Thoracic aorta (tissue), 2 donors: ENCODE measurements around the gene BAZ2A. TPM values are rescaled to one million over a fixed set of nuclear protein-coding genes. Genes with fewer than 3 reads are reported as not detected.

ENCODE experiments used
- ATAC-seq: fragments of 150-250 bp; one replicate; pipeline ENCODE4 v1.8.0; 2017; ENCODE audit warnings: low read depth; ENCODE audit not compliant: insufficient number of reproducible peaks, low FRiP score
- DNase-seq: peaks from one replicate; pipeline ENCODE4 v3.0.0-alpha.2; 2020; ENCODE audit warnings: low spot score
- H3K27ac ChIP-seq, 2 donors: fragments of 200-600 bp; sonication (generic); 1 replicate in 1 of 2; 2 replicates in 1 of 2; pipeline ENCODE4 v1.5.1; 2016; ENCODE audit warnings: mild to moderate bottlenecking in 2 of 2, moderate library complexity in 2 of 2
- H3K27me3 ChIP-seq: fragments of 200-600 bp; sonication (generic); replicated peaks from 2 replicates; pipeline ENCODE4 v1.6.0; 2016; ENCODE audit warnings: mild to moderate bottlenecking; ENCODE audit not compliant: insufficient read depth
- H3K36me3 ChIP-seq: fragments of 200-600 bp; sonication (generic); one replicate; pipeline ENCODE4 v1.5.1; 2016
- H3K4me1 ChIP-seq, 2 donors: fragments of 200-600 bp; sonication (generic); 1 replicate in 1 of 2; 2 replicates in 1 of 2; pipeline versions ENCODE4 v1.5.1 to v1.6.0; 2016; ENCODE audit warnings: low read depth in 2 of 2, mild to moderate bottlenecking in 1 of 2; ENCODE audit not compliant: control insufficient read depth in 1 of 2
- H3K4me3 ChIP-seq: fragments of 200-600 bp; sonication (generic); 2 replicates; pipeline ENCODE4 v1.5.1; 2016; ENCODE audit warnings: mild to moderate bottlenecking
- H3K9me3 ChIP-seq: fragments of 200-600 bp; sonication (generic); 2 replicates; pipeline ENCODE4 v1.5.1; 2016
- total RNA-seq, 2 donors: library from RNA; depleted of rRNA; stranded (reverse); fragments of >200 nt; gene quantifications; one replicate each; pipeline versions ENCODE4 v1.1.0 to v1.2.3, GENCODE V29; 2016
- TF ChIP-seq, protein P1 (sequence below): fragments of 200-600 bp; sonication (generic); IDR thresholded peaks from one replicate; pipeline ENCODE4 v1.5.1; 2019; ENCODE audit warnings: antibody characterized with exemption

The BAZ2A gene
- total RNA-seq, 2 donors from 2014 or later = 84.5 to 172 TPM

DNA sequence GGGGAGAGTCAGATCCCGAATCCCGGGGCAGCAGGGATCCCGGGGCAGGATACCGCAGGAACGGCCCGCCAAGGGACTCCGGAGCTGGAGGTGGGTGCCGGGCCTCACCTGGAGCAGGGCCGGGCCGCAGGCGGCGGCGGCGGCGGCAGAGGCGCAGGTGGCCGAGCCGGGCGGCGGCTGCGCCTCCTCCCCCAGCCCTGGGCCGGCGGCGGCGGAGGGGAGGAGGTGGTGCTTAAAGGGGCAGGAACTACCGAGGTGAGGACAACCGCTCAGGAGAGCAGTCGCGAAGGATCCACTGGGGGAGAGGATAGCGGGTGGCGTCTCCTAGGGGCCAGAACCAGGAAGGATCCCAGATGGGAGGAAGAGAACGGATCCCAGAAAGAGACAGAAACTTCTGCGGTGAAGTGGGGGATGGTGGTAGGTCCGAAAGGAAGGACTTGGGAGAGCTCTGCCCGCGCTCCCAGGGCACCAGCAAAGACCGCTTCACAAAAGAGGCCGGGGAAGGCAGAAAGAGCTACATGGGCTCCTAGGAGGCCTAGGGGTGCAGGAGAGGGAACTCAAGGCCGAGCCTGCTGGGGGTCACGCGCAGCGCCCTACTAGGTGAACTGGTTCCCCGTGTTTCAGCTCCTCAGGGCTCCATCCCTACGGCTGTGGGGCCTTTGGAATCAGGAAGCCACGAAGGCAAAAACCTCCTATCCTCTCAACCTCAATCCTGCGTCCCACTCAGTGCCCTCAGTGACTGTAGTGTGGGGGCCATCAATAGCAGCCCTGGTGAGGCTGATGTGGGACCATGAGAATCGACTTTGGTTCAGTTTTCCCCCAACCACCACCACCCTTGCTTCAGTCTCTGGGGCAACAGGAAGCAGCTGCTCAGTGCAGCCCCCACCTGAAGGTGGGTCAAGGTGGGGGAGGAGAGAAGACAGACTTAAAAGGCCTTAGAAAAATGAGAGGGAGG lies 5.0 kb upstream of the BAZ2A start:
- Histone ChIP-seq H3K27ac (peak overlapping the region; percentile 87 to 88), H3K9me3 (no peaks in the 10 kb centered on the region), H3K4me3 (peak overlapping the region; percentile 81), H3K27me3 (no peaks in the 10 kb centered on the region), H3K36me3 (peaks cover 24% of the 10 kb centered on the region), H3K4me1 (peaks cover 42 to 46% of the 10 kb centered on the region in 2 donors)
- TF ChIP-seq, protein P1, sequence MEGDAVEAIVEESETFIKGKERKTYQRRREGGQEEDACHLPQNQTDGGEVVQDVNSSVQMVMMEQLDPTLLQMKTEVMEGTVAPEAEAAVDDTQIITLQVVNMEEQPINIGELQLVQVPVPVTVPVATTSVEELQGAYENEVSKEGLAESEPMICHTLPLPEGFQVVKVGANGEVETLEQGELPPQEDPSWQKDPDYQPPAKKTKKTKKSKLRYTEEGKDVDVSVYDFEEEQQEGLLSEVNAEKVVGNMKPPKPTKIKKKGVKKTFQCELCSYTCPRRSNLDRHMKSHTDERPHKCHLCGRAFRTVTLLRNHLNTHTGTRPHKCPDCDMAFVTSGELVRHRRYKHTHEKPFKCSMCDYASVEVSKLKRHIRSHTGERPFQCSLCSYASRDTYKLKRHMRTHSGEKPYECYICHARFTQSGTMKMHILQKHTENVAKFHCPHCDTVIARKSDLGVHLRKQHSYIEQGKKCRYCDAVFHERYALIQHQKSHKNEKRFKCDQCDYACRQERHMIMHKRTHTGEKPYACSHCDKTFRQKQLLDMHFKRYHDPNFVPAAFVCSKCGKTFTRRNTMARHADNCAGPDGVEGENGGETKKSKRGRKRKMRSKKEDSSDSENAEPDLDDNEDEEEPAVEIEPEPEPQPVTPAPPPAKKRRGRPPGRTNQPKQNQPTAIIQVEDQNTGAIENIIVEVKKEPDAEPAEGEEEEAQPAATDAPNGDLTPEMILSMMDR = peak; percentile 14
- DNase-seq (no peak), ATAC-seq (no peak)

GRCh38 chr12:56634242-56634836 lies 4.2 kb upstream of the BAZ2A start:
- ATAC-seq (no peak), DNase-seq (no peak)

GRCh38 chr12:56633468-56634241 lies 3.5 kb upstream of the BAZ2A start:
- Histone ChIP-seq H3K4me3 (peak overlapping the region; percentile 81), H3K27me3 (no peaks in the 10 kb centered on the region), H3K4me1 (peaks cover 42 to 47% of the 10 kb centered on the region in 2 donors), H3K9me3 (no peaks in the 10 kb centered on the region), H3K36me3 (peaks cover 11% of the 10 kb centered on the region), H3K27ac (peak overlapping the region; percentile 87 to 88)
- no peak for DNase-seq
- no peak for ATAC-seq
- TF ChIP-seq, protein P1 = no peak

More at GRCh38 chr12:56634242-56634836, 4.2 kb upstream of the BAZ2A start:
- Histone ChIP-seq H3K27me3 (no peaks in the 10 kb centered on the region), H3K27ac (peak overlapping the region; percentile 87 to 88), H3K9me3 (no peaks in the 10 kb centered on the region), H3K4me3 (peak overlapping the region; percentile 81), H3K36me3 (peaks cover 16% of the 10 kb centered on the region), H3K4me1 (peaks cover 42 to 46% of the 10 kb centered on the region in 2 donors)
- TF ChIP-seq, protein P1 = no peak

- peaks cover 3% of the 10 kb centered on the region for H3K36me3 ChIP-seq
- H3K4me3 ChIP-seq = peak overlapping the region; percentile 81
- no peak for DNase-seq
- H3K9me3 ChIP-seq = no peaks in the 10 kb centered on the region
- peaks cover 46 to 54% of the 10 kb centered on the region in 2 donors for H3K4me1 ChIP-seq
- no peak for ATAC-seq
- TF ChIP-seq, protein P1 = no peak
- H3K27me3 ChIP-seq = no peaks in the 10 kb centered on the region
- H3K27ac ChIP-seq = peak overlapping the region; percentile 5 to 87
These were observed 2.8 kb upstream of the BAZ2A start for GRCh38 chr12:56632701-56633467.
